HG03045 (cell line): ENCODE measurements around the gene NAT10.

Source experiments
- ATAC-seq: cut with Tn5 transposase; IDR thresholded peaks from one replicate; pipeline ENCODE4 v1.9.1; 2021; ENCODE audit warnings: mild to moderate bottlenecking, moderate library complexity; ENCODE audit not compliant: unreplicated experiment

The NAT10 gene

GRCh38 chr11:34185926-34186841 is 80.8 kb downstream of the NAT10 start:
- ATAC-seq = no peak

GRCh38 chr11:34188181-34188580 is 82.8 kb downstream of the NAT10 start:
- no peak for ATAC-seq

GRCh38 chr11:34189191-34189590 is 83.8 kb downstream of the NAT10 start:
- no peak for ATAC-seq

GRCh38 chr11:34190192-34191139 is 85.0 kb downstream of the NAT10 start:
- ATAC-seq = no peak

- no peak for ATAC-seq
These were observed 86.1 kb downstream of the NAT10 start for GRCh38 chr11:34191578-34191977.

- ATAC-seq = no peak
These were observed 87.3 kb downstream of the NAT10 start for GRCh38 chr11:34192481-34193401.

- ATAC-seq = no peak
These were observed 89.3 kb downstream of the NAT10 start for GRCh38 chr11:34194576-34195335.
